Gastrocnemius medialis (tissue), 4 donors: Measurements from ENCODE around the gene CDC14A. TPM values are rescaled to one million over a fixed set of nuclear protein-coding genes. Genes with fewer than 3 reads are reported as not detected.
A peak's percentile ranks its signal among the peaks of the same experiment; 100 is the strongest.

Experiments
- ATAC-seq, 2 donors: fragments of 150-250 bp; one replicate each; pipeline ENCODE4 v1.9.1; 2016
- DNase-seq, 2 donors: peaks; one replicate each; pipeline ENCODE4 v3.0.0-alpha.2; 2019
- H3K27ac ChIP-seq, 4 donors: fragments of 200-600 bp; sonication (generic); 1 replicate in 1 of 4; 2 replicates in 3 of 4; pipeline ENCODE4 v1.5.1; 2016 to 2018; ENCODE audit warnings: mild to moderate bottlenecking in 2 of 4, moderate library complexity in 1 of 4
- H3K27me3 ChIP-seq, 3 donors: fragments of 200-600 bp; sonication (generic) in 2 of 3; 1 replicate in 1 of 3; 2 replicates in 2 of 3; pipeline versions ENCODE4 v1.5.1 to v1.6.0; 2016 to 2019; ENCODE audit warnings: mild to moderate bottlenecking in 1 of 3, moderate library complexity in 1 of 3
- H3K36me3 ChIP-seq, 2 donors: fragments of 200-600 bp; sonication (generic) in 1 of 2; one replicate each; pipeline ENCODE4 v1.5.1; 2017 to 2018
- H3K4me1 ChIP-seq, 2 donors: fragments of 200-600 bp; sonication (generic) in 1 of 2; one replicate each; pipeline ENCODE4 v1.5.1; 2016 to 2017; ENCODE audit warnings: mild to moderate bottlenecking in 2 of 2
- H3K4me3 ChIP-seq, 4 donors: fragments of 200-600 bp; sonication (generic) in 3 of 4; 1 replicate in 1 of 4; 2 replicates in 3 of 4; pipeline ENCODE4 v1.5.1; 2016 to 2019; ENCODE audit warnings: mild to moderate bottlenecking in 2 of 4
- H3K9me3 ChIP-seq, 3 donors: fragments of 200-600 bp; sonication (generic) in 2 of 3; 1 replicate in 1 of 3; 2 replicates in 2 of 3; pipeline ENCODE4 v1.5.1; 2016 to 2019
- CTCF ChIP-seq, 5 experiments: fragments of 450-650 bp in 3 of 5; fragments of 200-600 bp in 2 of 5; sonication (generic) in 2 of 5; IDR thresholded peaks in 4 of 5; conservative IDR thresholded peaks in 1 of 5; 1 replicate in 4 of 5; 2 replicates in 1 of 5; pipeline ENCODE4 v1.5.1; 2016 to 2019; ENCODE audit warnings: antibody characterized with exemption in 5 of 5, mild to moderate bottlenecking in 3 of 5, moderate library complexity in 3 of 5
- POLR2A ChIP-seq, 2 donors: fragments of 450-650 bp; IDR thresholded peaks; one replicate each; pipeline ENCODE4 v1.6.1; 2017; ENCODE audit warnings: antibody characterized with exemption in 2 of 2, mild to moderate bottlenecking in 2 of 2, moderate library complexity in 2 of 2
- in situ Hi-C, 4 donors: fragments of 200-750 bp; cut with MboI; loops; one replicate each; pipeline versions ENCODE4 v1.15.0 to v1.8.0; 2017; ENCODE audit warnings: low sequenced_read_pairs in 4 of 4
- intact Hi-C: fragments of 100-400 bp; cut with DNase I; formaldehyde crosslinking; loops from one replicate; pipeline ENCODE4 v1.15.1; 2023; ENCODE audit warnings: low total_unique reads
- total RNA-seq, 4 donors: library from RNA; depleted of rRNA; stranded (reverse); fragments of >200 nt; gene quantifications; one replicate each; pipeline versions ENCODE4 v1.1.0 to v1.2.3, GENCODE V29; 2016

CDC14A gene
- total RNA-seq, 4 donors from 2014 or later, result 2.1 to 10.0 (median 6.0) TPM

- peaks cover 0 to 11% of the 10 kb centered on the region in 2 donors for H3K4me1 ChIP-seq
- no peaks in the 10 kb centered on the region for H3K36me3 ChIP-seq
- no peak for TF ChIP-seq POLR2A (IDR thresholded peaks at IDR 0.05)
- TF ChIP-seq CTCF (IDR thresholded peaks at IDR 0.05 in 4 of 5, conservative IDR thresholded peaks at IDR 0.05 in 1 of 5), result peak; percentile 76 to 88 (median 81)
- no peaks in the 10 kb centered on the region for H3K27me3 ChIP-seq
- ATAC-seq (peak; percentile 96 to 98), DNase-seq (peak; percentile 49 to 64)
- peak overlapping the region; percentile 21 to 63 (median 29) for H3K27ac ChIP-seq
- no peak overlapping the region for H3K4me3 ChIP-seq
- H3K9me3 ChIP-seq, result no peaks in the 10 kb centered on the region
- intact Hi-C loops, result loop anchor here (2.0 to 5.0 kb wide), 3 partner anchors 107 to 652 kb away; partner anchors contain the start of genes CDC14A and RTCA
- in situ Hi-C loops, result loop anchor here (10.0 to 25.0 kb wide), 6 partner anchors 172 to 655 kb away; partner anchors contain the start of genes EXTL2 (in 1 of the 4) and SLC30A7 (in 1 of the 4)
Measured at GRCh38 chr1:100459358-100460114, 107.2 kb downstream of the CDC14A start.

DNA sequence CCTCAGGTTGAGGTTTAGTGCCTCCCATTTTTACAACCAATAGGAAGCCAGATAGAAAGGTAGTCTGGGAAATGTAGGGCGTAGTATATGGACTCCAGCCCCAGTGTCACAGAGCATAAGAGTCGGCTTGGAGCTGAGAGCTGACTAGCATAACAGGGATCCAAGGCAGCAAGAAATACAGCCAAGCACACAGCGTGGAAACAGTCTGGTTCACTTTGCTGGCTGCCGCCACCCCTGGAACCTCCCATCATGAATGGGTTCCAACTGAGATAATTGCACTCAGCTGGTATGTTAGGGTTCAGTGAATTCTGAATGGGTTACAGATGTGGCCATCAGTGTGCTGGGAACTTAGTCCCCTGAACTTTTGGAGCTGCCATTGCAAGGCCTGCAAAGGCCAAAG is 108.9 kb downstream of the CDC14A start:
- no peak for ATAC-seq
- DNase-seq, result no peak
- no peaks in the 10 kb centered on the region for H3K9me3 ChIP-seq
- no peak overlapping the region for H3K27ac ChIP-seq
- H3K27me3 ChIP-seq, result no peaks in the 10 kb centered on the region
- no peak overlapping the region for H3K4me3 ChIP-seq
- TF ChIP-seq POLR2A (IDR thresholded peaks at IDR 0.05), result no peak
- TF ChIP-seq CTCF (IDR thresholded peaks at IDR 0.05 in 4 of 5, conservative IDR thresholded peaks at IDR 0.05 in 1 of 5), result no peak
- in situ Hi-C loops, result loop anchor here in 3 of 4 donors (25.0 kb wide), 4 partner anchors 174 to 649 kb away; partner anchors contain the start of genes EXTL2 (in 1 of the 3) and SLC30A7 (in 1 of the 3)
- H3K36me3 ChIP-seq, result no peaks in the 10 kb centered on the region
- intact Hi-C loops, result no loop called here
- H3K4me1 ChIP-seq, result peaks cover 0 to 11% of the 10 kb centered on the region in 2 donors

DNA sequence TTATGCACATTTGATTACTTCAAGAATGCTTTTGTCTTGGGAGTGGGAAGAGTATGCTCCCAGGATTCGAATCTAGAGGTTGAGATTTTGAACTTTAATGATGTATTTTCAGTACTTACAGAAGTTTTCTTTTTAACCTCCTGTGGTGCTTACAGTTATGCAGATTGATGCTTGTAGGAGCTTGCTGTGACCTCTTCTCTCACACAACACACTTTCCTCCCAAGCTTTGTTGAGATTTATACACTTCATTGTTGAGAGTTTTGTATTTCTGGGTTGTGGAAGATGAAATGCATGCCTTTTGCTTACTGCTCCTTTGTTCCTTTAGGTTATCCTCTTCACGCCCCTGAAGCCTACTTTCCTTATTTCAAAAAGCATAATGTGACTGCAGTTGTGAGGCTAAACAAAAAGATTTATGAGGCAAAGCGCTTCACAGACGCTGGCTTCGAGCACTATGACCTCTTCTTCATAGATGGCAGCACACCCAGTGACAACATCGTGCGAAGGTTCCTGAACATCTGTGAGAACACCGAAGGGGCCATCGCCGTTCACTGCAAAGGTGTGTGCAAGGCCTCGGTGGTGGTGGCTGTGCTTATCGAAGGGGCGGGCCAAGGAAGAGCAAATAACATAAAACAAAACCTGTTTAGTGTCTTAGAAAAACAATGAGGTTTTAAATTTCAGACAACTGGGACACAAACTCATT is 110.2 kb downstream of the CDC14A start:
- Histone ChIP-seq H3K27ac (no peak overlapping the region), H3K27me3 (no peaks in the 10 kb centered on the region), H3K4me1 (peaks cover 0 to 11% of the 10 kb centered on the region in 2 donors), H3K4me3 (no peak overlapping the region), H3K9me3 (no peaks in the 10 kb centered on the region), H3K36me3 (no peaks in the 10 kb centered on the region)
- DNase-seq, result no peak
- intact Hi-C loops (loop anchor here (2.0 kb wide), 1 partner anchor 406 kb away; no protein-coding TSS in a partner anchor), in situ Hi-C loops (loop anchor here in 3 of 4 donors (25.0 kb wide), 4 partner anchors 175 to 650 kb away; partner anchors contain the start of genes EXTL2 (in 1 of the 3) and SLC30A7 (in 1 of the 3))
- ATAC-seq, result no peak
- no peak for TF ChIP-seq CTCF (IDR thresholded peaks at IDR 0.05 in 4 of 5, conservative IDR thresholded peaks at IDR 0.05 in 1 of 5)
- no peak for TF ChIP-seq POLR2A (IDR thresholded peaks at IDR 0.05)

DNA sequence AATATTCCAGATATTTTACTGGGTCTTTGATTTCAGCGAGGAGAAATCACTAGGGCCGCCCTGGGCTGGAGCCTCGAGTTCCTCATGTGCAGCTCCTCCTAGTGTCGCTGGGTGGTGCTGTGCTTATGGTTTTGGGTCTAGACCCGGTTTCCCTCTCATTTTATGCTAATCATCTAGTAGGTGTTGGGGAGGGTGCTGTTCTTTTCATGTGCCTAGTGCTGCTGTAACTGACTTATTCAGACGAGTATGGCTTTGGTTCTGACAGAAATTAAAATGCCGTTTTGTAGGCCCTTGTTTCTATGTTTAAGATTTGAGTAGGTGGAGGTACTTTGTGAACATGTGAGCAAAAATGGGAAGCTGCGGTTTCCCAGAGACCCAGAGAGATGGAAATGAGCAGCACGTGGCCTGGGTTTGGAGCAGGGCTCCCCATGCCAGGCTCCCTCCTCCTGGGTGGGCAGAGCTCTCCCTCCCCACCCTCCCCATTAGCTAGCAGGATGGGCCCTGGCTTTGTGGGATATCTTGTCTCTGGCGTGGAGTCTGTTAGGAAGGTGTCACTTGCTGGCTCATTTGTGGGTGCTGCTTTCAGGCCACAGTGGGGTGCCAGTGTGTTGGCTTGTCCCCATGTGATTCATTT is 111.6 kb downstream of the CDC14A start:
- H3K4me3 ChIP-seq, result no peak overlapping the region
- TF ChIP-seq CTCF (IDR thresholded peaks at IDR 0.05 in 4 of 5, conservative IDR thresholded peaks at IDR 0.05 in 1 of 5) (peak in 4 of 5 experiments; percentile 19 to 61 (median 44)), POLR2A (IDR thresholded peaks at IDR 0.05) (no peak)
- DNase-seq (peak; percentile 22 to 23), ATAC-seq (no peak)
- intact Hi-C loops (loop anchor here (2.0 kb wide), 1 partner anchor 405 kb away; no protein-coding TSS in a partner anchor), in situ Hi-C loops (loop anchor here in 3 of 4 donors (25.0 kb wide), 4 partner anchors 177 to 652 kb away; partner anchors contain the start of genes EXTL2 (in 1 of the 3) and SLC30A7 (in 1 of the 3))
- no peaks in the 10 kb centered on the region for H3K9me3 ChIP-seq
- H3K27ac ChIP-seq, result no peak overlapping the region
- peaks cover 0 to 8% of the 10 kb centered on the region in 2 donors for H3K4me1 ChIP-seq
- no peaks in the 10 kb centered on the region for H3K27me3 ChIP-seq
- no peaks in the 10 kb centered on the region for H3K36me3 ChIP-seq
